Measurements from ENCODE around the gene ZFP57.
"Not testable (repeated sequence)": the region's sequence is repeated elsewhere in the genome, so short reads cannot be mapped to it uniquely, and the experiment has no call there.

The ZFP57 gene

DNA sequence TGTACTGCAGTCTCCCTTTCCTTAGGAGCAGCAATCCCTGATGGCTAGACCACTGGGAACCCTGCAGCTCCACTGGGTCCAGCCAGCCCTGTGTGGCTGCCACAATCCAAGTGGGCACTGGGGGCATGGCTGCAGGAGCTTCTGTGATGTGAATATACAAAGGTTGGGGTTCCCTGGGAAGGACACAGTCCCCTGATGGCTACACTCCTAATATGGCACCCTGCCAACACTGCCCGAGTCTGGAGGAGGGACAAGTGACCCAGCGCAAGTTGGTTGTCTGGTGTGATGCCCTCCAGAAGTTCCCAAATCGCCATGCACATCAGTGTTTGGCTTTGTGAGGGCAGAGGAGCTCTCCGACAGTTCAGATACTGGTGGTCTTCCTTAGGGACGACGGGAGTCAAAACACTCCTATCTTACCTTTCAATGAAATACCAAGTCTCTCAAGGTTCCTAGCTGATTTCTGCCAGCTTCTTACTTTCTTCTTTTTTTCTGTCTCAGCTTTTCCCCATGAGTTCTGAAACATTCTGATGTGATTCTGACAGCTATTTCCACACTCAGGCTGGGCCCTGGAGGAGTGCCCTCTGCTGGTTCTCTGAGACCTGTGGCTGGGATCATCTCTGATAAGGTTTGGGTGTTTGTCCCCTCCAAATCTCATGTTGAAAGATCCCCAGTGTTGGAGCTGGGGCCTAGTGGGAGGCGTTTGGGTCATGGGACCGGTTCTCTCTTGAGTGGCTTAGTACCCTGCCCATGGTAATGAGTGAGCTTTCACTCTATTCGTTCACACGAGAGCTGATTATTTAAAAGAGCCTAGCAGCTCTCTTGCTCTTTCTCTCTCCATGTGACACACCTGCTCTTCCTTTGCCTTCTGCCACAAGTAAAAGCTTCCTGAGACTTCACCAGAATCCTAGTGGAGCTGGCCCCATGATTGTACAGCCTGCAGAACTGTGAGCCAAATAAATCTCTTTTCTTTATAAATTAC is 15.5 kb upstream of the ZFP57 start:
- DNase-seq = no peak

- DNase-seq = no peak
These were observed 13.7 kb upstream of the ZFP57 start for GRCh38 chr6:29694637-29695036.

DNA sequence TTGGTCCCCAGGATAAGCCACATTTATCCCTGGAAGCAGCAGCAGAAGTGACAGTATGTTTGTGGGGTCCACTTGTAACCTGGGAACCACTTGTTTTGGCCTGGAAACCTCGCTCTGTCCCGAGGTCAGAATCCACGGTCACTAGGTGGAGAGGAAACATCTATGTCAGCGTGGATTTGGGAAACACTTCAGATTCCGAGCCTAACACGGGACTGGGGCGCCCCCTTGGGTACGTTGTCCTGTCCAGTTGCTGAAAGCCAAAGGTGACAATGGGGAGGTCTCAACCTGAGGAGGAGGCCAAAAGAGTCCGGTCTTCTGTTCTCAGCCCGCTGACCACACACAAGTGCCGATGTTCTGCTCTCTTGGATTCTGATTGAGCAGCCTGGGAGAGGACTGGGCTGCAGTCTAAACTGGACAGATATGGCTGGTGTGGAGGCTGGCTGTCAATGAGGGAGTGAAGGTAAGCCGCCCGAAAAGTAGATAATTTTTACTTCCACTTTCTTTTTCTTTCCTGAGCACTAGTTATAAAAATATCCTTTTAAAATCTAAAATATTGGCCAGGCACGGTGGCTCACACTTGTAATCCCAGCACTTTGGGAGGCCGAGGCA is 4.9 kb upstream of the ZFP57 start:
- no peak for DNase-seq

DNA sequence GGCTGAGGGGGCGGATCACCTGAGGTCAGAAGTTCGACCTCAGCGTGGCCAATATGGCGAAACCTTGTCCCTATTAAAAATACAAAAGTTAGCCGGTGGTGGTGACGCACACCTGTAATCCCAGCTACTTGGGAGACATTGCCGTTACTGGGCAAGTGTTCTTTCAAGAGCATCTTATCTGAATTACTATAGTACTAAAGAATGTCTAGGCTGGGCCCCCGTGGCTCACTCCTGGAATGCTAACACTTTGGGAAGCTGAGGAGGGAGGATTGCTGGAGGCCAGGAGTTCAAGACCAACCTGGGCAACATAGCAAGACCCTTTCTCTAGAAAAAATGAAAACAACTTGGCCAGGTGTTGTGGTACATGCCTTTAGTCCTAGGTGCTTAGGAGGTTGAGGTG is 859 bp upstream of the ZFP57 start:
- DNase-seq = no peak

GRCh38 chr6:29680416-29680815 is 536 bp downstream of the ZFP57 start:
- DNase-seq = no peak

GRCh38 chr6:29679962-29680361 is 990 bp downstream of the ZFP57 start:
- no peak for DNase-seq

- DNase-seq = no peak
These were observed 2.8 kb downstream of the ZFP57 start for GRCh38 chr6:29678114-29678513.

DNA sequence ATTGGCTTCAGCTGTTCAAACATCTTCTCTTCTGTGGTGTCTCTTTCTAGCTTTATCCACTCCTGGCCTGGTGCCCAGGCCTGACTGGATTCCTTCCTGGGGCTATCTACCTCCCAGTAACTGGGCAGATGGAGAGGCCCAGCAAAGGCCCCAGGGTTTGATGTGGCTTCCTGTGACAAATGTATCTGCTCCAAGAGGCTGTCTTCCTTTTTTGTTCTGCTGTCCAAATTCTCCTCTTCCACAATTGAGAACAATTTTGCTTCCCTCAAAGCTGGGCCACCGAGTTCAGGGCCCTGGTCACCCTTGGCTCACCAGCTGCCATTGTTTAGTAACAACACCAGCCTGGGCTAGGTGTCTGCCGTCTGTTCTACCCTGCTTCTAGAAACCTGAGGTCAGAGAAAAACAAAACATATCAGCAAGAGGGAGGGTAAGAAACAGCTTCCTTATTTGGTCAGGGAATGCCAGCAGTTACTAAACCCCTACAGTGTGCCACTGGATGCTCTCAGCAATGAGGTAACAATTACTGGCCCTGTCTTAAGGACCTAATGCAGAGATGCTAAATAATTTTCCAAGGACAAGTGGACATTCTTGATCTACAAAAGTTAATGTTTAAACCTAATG is 3.9 kb downstream of the ZFP57 start:
- no peak for DNase-seq

DNA sequence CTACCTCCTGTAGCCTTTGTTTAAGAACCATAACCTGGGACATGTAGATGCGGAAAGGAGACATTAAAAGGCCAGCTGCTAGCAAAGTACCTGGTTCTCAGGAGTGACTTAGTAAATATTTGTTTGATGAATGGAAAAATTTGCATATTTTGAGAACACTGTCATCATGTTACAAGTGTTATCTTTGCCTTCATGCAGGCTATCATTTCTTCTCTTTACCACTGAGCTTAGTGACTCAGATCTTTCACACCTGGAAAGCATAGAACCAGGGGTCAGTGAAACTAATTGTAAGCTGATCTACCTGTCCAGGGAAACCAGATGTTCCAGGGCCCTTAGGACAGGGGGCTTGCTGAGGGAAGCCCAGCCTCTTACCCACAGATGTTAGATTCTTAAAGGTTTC is 5.4 kb downstream of the ZFP57 start:
- no peak for DNase-seq

DNA sequence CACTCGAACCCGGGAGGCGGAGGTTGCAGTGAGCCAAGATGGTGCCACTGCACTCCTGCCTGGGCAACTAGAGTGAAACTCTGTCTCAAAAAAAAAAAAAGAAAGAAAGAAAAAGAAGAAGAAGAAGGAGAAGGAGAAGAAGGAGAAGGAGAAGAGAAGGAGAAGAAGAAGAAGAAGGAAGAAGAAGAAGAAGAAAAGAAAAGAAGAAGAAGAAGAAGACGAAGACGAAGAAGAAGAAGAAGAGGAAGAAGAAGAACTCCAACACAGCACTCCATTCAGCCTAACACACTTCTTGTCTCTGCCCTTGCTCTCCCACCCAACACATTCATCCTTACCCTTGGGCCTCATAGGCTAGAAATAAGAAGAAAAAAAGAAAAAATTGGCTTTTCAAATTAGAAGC is 6.9 kb downstream of the ZFP57 start:
- no peak for DNase-seq

DNA sequence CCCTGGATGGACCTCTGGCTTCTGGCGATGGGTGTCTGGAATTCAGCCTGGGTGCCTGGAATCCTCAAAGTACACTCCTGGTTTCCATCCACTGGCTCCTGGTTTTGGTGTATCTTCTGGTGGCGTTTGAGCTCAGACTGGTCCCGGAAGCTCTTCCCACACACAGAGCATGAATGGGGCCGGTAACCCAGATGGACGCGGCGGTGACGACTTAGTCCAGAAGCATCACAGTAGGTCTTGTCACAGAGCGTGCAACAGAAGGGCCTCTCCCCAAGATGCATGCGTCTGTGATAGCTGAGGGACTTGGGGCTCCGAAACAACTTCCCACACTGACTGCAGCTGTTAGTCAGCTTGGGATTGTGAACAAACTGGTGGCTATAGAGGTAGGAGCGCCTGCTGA is 7.8 kb downstream of the ZFP57 start:
- no peak for DNase-seq

GRCh38 chr6:29672116-29672515 is 8.8 kb downstream of the ZFP57 start:
- DNase-seq = not testable (repeated sequence)

DNA sequence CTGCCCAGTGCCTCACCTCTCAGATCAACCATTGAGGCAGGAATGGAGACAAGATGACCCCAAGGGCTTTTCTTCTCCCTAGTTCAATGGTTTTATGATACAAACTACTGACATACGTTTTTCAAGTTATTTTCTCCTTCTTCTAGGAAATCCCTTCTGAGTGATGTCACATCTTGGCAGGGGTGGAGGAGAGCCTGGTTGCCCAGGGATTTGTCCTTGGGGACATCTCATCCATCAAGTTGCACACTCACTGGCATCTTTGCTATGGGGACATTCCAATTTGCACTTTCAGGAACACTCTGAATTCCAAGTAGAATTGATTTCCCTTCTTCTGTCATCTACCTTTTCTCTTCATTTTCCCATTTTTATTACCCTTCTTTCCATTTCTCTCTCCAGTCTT is 9.9 kb downstream of the ZFP57 start:
- DNase-seq = no peak

DNA sequence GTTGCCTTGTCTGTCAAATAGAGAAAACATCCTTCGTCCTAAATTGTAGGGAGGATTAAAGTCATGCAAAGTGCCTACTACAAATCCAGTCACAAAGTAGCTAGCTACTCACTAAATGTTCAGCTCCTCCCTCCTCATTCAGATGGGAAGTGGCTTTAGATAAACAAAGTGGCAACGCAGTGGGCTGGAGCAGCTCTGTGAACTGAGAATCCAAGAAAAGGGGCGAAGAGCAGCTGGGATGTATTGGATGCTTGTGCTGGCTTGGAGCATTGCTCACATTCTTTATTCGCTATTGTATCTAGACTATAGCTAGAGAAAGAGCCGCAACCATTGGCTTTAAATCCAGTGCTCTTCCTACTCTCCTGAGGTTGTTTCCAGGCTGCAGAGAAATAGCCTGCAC is 13.8 kb downstream of the ZFP57 start:
- no peak for DNase-seq

GRCh38 chr6:29666826-29667130 is 14.2 kb downstream of the ZFP57 start:
- no peak for DNase-seq

DNA sequence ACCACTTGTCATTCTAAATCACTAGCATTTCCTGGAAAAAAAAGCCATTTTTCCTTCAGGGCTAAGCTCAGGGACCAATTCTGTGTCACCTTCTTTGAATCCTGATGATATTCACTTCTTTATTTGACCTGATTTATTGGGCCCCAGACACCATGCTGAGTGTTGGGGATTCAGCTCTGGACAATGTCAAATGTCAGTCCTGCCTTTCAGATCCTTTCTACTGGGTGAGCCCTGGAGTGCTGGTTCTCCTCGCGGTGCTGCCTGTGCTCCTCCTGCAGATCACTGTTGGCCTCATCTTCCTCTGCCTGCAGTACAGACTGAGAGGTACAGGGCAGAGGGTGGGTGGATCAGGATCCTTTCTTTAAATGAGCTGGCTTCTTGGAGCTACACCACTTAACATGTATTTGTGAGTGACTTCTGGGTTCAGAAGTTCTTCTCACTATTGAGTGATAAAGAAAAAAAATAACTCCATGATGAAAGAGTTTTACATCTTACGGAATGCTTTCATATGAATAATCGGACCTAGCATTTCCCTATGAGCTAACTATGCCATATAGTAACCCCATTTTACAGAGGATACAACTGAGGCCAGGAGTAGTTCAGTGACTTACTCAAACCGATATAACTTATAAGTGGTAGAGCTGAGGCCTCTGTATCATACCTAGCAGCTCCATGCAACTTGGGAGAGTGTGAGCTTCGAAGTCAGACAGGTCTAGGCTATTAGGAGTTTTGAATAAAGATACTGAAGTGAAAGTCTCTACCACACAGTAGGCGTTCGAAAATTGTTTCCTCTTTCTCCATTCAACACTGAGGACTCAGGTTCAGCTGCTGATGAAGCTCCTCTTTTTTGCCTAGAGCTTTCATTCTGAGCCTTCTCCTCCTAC is 14.8 kb downstream of the ZFP57 start:
- DNase-seq = no peak

- no peak for DNase-seq
These were observed 17.5 kb downstream of the ZFP57 start for GRCh38 chr6:29663300-29664042.

GRCh38 chr6:29661502-29662141 is 19.3 kb downstream of the ZFP57 start:
- not testable (repeated sequence) for DNase-seq

- no peak for DNase-seq
These were observed 19.9 kb downstream of the ZFP57 start for GRCh38 chr6:29661071-29661470.

DNA sequence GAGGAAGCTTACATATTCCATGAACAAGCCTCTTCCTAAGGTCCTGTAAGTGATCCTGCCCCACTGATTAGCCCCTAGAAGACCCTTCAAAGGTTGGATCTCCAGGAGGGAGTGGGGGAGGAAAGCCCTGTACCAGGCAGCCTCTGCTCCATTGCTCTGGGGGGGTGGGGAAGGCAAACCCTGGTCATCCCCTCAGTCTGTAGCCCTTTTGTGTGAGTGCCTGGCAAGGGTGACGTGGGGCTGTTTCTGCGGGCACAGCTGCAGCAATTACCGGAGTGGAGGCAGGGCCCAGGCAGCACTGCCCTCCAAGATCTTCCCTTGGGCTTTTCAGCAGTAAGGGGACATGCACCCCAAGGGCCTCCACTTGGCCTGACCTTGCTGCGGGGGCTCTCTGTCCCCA is 24.2 kb downstream of the ZFP57 start, which contains the start of gene MOG:
MOG (plus strand) TSS at position 295 of the 400 bp plus-strand sequence. CDS start 118 bp downstream, outside the sequence.
- DNase-seq = no peak

- no peak for DNase-seq
These were observed 24.8 kb downstream of the ZFP57 start for GRCh38 chr6:29656157-29656556.

- no peak for DNase-seq
These were observed 25.3 kb downstream of the ZFP57 start for GRCh38 chr6:29655658-29656057.

Measured in central memory CD4-positive, alpha-beta T cell (primary cell).